Stimulated activated CD8-positive, alpha-beta memory T cell treated with anti-CD3 and anti-CD28 coated beads, Interleukin-7, amount 100 ng/mL, for 4 hours (primary cell): ENCODE measurements around the gene NDUFAB1.
"Not testable (repeated sequence)": the region's sequence is repeated elsewhere in the genome, so short reads cannot be mapped to it uniquely, and the experiment has no call there.

ENCODE experiments used
- DNase-seq, 2 donors: peaks; one replicate each; pipeline ENCODE4 v3.0.0-alpha.2; 2020; ENCODE audit warnings: low read depth in 2 of 2

Gene NDUFAB1

DNA sequence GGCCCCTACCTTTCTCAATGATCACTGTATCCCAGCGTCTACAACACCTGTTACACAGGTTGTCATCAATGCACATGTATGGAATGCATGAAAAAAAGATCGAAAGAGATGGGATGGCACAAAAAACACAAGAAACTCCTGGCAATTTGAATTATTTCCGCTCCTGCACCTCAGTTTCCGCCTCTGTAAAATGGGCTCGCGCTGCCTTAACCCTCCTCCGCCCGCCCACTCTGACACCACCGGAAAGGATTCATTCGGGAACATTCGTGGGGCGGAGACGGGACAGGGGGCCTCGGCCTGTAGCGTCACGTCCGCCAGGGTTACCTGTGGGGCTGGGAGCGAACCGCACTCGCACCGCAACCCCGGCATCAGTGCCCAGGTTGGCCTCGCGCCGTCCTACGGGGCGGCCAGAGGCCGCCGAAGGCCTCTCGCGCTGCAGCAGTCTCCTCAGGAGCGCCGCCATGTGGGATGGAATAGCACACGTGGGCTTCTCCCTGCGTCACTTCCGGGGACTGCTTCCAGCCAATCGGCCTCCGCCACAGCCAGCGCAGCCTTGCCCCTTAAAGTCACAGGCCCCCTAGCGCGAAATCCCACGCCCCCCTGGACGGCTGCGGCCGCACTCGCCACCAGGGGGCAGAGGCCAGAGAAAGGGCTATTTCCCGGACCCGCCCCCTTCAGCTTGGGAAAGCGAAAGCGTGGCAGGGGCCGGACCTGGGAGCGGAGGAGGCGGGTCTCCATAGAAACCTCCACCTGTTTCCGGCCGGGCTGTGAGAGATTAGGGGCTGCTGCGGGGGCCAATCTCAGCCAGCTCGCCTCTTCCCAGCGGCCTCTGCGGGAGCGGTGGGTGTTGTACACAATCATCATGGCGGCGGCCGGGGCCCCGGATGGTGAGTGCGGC is 39.0 kb downstream of the NDUFAB1 start, which contains the start of the genes EARS2 and UBFD1:
TSS of gene EARS2 (minus strand) at position 470 of the 898 bp plus-strand sequence. CDS start at position 463, 7 bp downstream.
TSS of gene UBFD1 (plus strand) at position 847 of the 898 bp plus-strand sequence. CDS start at position 863, 16 bp downstream.
- peak; percentile 96 for DNase-seq

DNA sequence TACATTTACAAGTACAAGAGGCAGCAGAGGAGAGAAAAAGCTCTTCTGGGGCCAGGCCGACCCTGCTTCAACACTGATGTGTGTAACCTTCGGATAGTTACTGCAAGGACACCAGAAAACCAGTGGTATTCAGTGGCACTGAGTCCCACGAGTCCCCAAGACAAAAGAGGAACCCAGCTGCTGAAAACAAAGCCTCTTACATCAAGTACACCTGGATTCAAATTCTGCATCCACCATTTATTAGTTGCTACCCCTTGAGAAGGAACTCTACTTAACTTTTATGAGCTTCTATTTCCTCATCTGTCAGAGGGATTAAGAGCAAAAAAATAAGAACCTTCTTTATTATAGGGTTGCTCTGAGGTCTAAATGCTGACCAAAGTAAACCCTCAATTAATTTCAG is 41.6 kb downstream of the NDUFAB1 start:
- no peak for DNase-seq

DNA sequence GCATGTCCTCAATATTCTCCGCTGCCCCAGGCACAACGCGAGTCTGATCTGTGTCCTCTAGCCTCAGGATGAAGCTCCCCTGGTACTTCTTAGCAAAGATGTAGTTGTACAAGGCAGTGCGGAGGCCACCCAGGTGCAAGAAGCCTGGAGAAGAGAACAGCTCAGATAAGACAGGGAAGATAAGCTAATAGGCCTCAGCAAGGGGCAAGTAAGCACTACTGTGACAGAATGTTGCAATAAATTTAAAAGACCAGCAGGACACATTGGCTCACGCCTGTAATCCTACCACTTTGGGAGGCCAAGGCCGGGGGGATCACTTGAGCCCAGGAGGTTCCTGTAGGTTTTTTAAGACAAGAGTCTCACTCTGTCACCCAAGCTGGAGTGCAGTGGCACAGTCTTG is 44.0 kb downstream of the NDUFAB1 start:
- DNase-seq, result no peak

DNA sequence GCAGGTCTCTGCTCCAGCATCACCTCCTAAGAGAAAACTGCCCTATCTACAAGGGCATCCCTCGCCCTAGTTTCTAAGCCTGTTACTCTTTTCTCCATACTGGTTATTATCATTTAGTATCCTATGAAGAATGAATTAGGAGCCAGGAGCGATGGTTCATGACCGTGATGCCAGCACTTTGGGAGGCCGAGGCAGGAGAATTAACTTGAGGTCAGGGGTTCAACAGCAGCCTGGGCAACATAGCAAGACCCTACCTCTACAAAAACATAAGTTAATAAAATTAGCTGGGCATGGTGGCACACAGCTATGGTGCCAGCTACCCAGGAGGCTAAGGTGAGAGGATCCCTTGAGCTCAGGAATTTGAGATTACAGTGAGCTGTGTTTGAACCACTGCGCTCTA is 46.2 kb downstream of the NDUFAB1 start:
- no peak for DNase-seq

DNA sequence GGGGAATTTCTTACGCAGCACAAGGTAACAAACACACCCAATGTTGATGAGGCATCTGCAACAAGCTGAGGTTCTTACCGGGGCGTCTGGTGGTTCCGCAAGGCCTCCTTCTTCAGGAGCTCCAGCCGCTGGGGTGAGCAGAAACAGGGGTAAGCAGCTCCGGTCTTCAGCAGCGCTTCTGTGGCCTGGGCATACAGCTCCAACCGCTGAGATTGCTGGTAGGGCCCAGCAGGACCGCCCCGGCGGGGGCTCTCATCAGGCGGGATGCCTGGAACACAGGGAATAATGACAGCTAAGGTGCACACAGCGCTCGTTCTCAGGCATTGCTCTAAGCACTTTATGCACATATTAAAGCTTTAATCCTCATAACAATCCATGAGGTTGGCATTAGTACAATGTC is 51.7 kb downstream of the NDUFAB1 start:
- DNase-seq, result no peak

DNA sequence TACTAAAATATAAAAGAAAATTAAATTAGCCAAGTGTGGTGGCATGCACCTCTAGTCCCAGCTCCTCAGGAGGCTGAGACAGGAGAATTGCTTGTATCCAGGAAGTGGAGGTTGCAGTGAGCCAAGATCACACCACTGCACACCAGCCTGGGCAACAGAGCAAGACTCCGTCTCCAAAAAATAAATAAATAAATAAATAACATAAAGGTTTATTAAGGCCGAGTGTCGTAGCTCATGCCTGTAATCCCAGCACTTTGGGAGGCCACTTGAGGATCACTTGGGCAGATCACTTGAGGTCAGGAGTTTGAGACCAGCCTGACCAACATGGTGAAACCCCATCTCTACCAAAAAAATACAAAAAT is 55.3 kb downstream of the NDUFAB1 start:
- not testable (repeated sequence) for DNase-seq

DNA sequence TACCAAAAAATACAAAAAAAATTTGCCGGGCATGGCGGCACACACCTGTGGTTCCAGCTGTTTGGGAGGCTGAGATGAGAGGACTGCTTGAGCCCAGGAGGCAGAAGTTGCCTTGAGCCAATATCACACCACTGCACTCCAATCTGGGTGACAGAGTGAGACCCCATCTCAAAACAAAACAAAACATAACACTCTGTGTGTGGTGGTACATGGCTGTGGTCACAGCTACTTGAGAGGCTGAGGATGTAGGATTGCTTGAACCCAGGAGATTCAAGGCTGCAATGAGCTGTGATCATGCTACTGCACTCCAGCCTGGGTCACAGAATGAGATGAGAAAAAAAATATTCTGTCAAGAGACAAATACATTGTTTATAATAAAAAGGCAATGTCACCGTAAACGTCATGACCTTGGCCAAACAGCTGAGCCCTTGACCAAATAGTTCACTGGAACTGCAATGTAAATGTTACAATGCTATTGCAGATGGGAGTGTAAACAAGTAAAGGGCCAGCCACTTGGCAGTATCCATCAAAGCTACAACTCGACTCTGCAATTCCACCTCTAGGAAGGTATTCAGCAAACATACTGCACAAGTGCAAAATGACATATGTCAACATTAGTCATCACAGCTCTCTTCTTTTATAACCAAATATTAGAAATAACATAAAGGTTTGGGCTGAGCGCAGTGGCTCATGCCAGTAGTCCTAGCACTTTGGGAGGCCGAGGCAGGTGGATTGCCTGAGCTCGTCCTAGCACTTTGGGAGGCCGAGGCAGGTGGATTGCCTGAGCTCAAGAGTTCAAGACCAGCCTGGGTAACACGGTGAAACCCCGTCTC is 55.9 kb downstream of the NDUFAB1 start:
- no peak for DNase-seq

DNA sequence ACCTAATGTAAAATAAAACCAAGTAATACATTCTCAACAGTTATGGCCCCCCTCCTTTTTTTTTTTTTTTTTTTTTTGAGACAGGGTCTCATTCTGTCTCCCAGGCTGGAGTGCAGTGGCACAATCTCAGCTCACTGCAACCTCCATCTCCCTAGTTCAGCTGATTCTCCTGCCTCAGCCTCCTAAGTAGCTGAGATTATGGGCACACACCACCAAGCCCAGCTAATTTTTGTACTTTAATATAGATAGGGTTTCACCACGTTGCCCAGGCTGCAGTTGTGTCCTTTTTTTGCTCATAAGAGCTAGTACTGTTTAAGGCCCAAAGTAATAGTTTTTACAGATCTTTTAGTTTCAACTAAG is 57.2 kb downstream of the NDUFAB1 start:
- DNase-seq, result no peak

DNA sequence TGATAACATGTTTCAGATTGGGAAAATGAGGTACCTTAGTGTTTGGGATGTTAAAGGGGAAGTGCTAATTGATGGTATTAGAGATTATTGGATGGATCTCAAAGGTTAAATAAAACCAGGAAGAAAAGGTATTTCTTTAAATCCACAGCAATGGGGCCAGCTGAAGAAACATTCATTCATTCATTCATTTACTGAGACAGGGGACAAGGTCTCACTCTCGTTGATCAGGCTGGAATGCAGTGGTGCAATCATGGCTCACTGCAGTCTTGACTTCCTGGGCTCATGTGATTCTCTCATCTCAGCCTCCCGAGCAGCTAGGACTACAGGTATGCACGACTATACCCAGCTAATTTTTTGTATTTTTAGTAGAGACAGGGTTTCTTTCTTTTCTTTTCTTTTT is 58.7 kb downstream of the NDUFAB1 start:
- DNase-seq, result no peak

DNA sequence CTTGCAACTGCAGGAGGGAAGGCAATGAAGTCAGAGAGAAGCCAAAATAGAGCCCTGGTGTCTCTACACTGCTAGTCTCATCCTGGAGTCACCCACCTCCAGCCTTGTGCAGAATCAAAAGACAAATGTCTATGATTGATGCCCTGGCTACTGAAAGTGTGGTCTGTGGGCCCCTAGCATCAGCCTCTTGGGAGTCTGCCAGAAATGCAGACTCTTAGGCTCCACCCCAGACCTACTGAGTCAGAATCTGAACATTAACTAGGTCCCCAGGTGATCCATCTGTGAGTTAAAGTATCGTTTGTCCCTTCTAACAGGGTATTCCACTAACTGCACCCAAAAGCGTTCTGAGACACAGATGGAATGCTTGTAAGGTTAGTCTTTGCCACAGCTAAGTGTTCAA is 60.2 kb downstream of the NDUFAB1 start:
- no peak for DNase-seq

DNA sequence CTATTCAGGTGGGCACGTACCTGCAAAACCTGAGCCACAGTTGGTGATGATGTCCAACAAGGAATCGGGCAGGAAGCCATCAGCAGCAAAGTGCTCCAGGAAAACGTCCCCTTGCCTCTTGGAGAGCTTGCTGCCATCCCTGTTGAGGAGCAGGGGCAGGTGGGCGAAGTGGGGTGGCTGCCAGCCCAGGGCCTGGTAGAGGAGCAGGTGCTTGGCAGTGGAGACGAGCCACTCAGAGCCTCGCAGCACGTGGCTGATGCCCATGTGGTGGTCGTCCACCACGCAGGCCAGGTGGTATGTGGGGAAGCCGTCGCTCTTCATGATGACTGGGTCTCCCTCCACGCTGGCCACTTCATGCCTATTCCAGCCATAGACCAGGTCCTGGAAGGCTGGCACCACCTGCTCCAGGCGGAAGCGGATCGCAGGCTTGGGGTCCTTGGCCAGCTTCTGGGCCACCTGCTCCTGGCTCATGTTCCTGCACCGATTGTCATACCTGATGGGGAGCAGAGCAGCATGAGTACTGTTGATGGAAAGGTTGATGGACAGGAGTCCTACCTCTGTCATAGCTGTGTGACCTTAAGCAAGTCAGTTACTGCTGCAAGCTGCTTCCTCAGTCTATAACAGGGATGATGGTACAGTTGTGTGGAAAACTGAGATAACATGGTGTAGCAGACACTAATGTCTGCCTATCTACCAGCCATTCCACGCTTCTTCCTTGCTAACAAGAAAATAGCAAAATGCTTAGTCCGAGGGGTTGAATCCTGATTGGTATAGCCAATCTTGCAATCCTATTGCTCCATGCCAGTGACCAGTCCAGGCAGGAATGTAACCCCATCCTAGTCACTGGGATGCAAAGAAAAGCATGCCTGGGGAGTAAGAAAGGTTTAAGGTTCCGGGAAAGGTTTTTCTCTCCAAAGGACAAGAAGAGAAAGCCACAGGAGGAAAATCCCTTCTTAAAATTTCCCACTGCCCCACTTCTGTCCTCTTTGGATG is 61.0 kb downstream of the NDUFAB1 start:
- no peak for DNase-seq

DNA sequence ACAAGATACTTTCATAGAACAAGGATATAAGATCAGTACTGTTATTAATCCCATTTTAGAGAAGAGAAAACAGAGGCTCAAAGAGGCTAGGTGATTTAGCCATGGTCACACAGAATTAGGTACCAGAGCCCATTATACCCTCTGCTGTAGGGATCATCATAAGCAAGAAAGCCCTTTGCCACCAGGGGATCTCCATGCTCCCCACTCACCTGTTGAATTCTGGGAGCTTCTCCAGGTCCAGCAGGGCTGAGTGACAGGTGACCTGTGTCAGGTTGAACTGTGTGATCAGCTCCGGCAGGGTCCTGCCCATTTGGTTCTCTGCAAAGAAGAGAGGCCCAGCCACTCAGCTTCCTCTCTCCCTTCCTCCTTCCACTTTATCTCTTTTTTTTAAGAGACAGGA is 63.7 kb downstream of the NDUFAB1 start:
- no peak for DNase-seq
